ENCODE data around the gene CACHD1. TPM values are rescaled to one million over a fixed set of nuclear protein-coding genes. Genes with fewer than 3 reads are reported as not detected.

CACHD1 gene
- total RNA-seq, 5 donors from 2014 or later (not counting 1 experiment from before 2014, with no cell fraction given), result 0.49 to 7.3 (median 2.2) TPM

- H3K4me1 ChIP-seq (ENCODE audit: control insufficient read depth in 1 of 2, extremely low read depth in 1 of 2, insufficient read depth in 2 of 2, low read length in 2 of 2), result no peaks in the 10 kb centered on the region
- peaks cover 0 to 2% of the 10 kb centered on the region in 2 donors for H3K27me3 Mint-ChIP-seq
- H3K27ac Mint-ChIP-seq, result no peak overlapping the region
- no peak for ATAC-seq (replicated peaks in 1 of 4)
- peaks cover 0 to 6% of the 10 kb centered on the region in 2 donors for H3K36me3 ChIP-seq (ENCODE audit: control insufficient read depth in 2 of 2, extremely low read depth in 1 of 2, insufficient read depth in 1 of 2, low read length in 1 of 2)
- no peak overlapping the region for H3K4me3 ChIP-seq (ENCODE audit: control insufficient read depth in 1 of 2, extremely low read depth in 1 of 2, low read length in 1 of 2)
- ChIA-PET CTCF (interaction anchor here (0.5 to 1.5 kb wide), 5 partner anchors 8 to 1343 kb away, joined by 3 to 7 read pairs (median 4); no protein-coding TSS in a partner anchor), POLR2A (no interaction called here)
- H3K9me3 Mint-ChIP-seq, result no peaks in the 10 kb centered on the region
- no peaks in the 10 kb centered on the region for H3K4me1 Mint-ChIP-seq
- 80% methylated on average over 1 of the region's 1 CpG for WGBS (ENCODE audit: insufficient coverage)
- H3K4me3 Mint-ChIP-seq, result no peak overlapping the region
- DNase-seq, result no peak
- H3K36me3 Mint-ChIP-seq, result no peaks in the 10 kb centered on the region
- no peak overlapping the region for H3K27ac ChIP-seq (ENCODE audit: low read length)
- H3K27me3 ChIP-seq (replicated peaks in 1 of 2; ENCODE audit: control insufficient read depth in 2 of 2, extremely low read depth in 1 of 2, insufficient read depth in 2 of 2, low read length in 1 of 2), result peaks cover 0 to 3% of the 10 kb centered on the region in 2 experiments
- no peaks in the 10 kb centered on the region for H3K9me3 ChIP-seq
Measured at GRCh38 chr1:64677532-64677931, 207.6 kb downstream of the CACHD1 start.

- Mint-ChIP-seq H3K4me1 (no peaks in the 10 kb centered on the region), H3K9me3 (no peaks in the 10 kb centered on the region), H3K27ac (no peak overlapping the region), H3K36me3 (no peaks in the 10 kb centered on the region), H3K4me3 (no peak overlapping the region), H3K27me3 (peaks cover 0 to 2% of the 10 kb centered on the region in 2 donors)
- no peaks in the 10 kb centered on the region for H3K9me3 ChIP-seq
- POLR2A ChIA-PET, result no interaction called here
- DNase-seq (no peak), ATAC-seq (replicated peaks in 1 of 4) (no peak)
- WGBS (ENCODE audit: insufficient coverage), result 96% methylated on average over 3 of the region's 3 CpGs
- H3K4me1 ChIP-seq (ENCODE audit: control insufficient read depth in 1 of 2, extremely low read depth in 1 of 2, insufficient read depth in 2 of 2, low read length in 2 of 2), result no peaks in the 10 kb centered on the region
- H3K36me3 ChIP-seq (ENCODE audit: control insufficient read depth in 2 of 2, extremely low read depth in 1 of 2, insufficient read depth in 1 of 2, low read length in 1 of 2), result peaks cover 0 to 6% of the 10 kb centered on the region in 2 donors
- CTCF ChIA-PET, result interaction anchor here (0.6 to 1.5 kb wide), 3 partner anchors 11 to 1168 kb away, joined by 3 read pairs; no protein-coding TSS in a partner anchor
- H3K4me3 ChIP-seq (ENCODE audit: control insufficient read depth in 1 of 2, extremely low read depth in 1 of 2, low read length in 1 of 2), result no peak overlapping the region
- no peak overlapping the region for H3K27ac ChIP-seq (ENCODE audit: low read length)
- H3K27me3 ChIP-seq (replicated peaks in 1 of 2; ENCODE audit: control insufficient read depth in 2 of 2, extremely low read depth in 1 of 2, insufficient read depth in 2 of 2, low read length in 1 of 2), result peaks cover 0 to 3% of the 10 kb centered on the region in 2 experiments
Measured at GRCh38 chr1:64678366-64678765, 208.4 kb downstream of the CACHD1 start.

GRCh38 chr1:64679177-64679576 lies 209.2 kb downstream of the CACHD1 start:
- no peak overlapping the region for H3K27ac Mint-ChIP-seq
- no peak overlapping the region for H3K4me3 Mint-ChIP-seq
- H3K4me1 Mint-ChIP-seq, result no peaks in the 10 kb centered on the region
- DNase-seq, result no peak
- no peak for ATAC-seq (replicated peaks in 1 of 4)
- H3K36me3 Mint-ChIP-seq, result no peaks in the 10 kb centered on the region
- Histone ChIP-seq H3K4me1 (ENCODE audit: control insufficient read depth in 1 of 2, extremely low read depth in 1 of 2, insufficient read depth in 2 of 2, low read length in 2 of 2) (no peaks in the 10 kb centered on the region), H3K36me3 (ENCODE audit: control insufficient read depth in 2 of 2, extremely low read depth in 1 of 2, insufficient read depth in 1 of 2, low read length in 1 of 2) (peaks cover 0 to 6% of the 10 kb centered on the region in 2 donors), H3K27ac (ENCODE audit: low read length) (no peak overlapping the region), H3K27me3 (replicated peaks in 1 of 2; ENCODE audit: control insufficient read depth in 2 of 2, extremely low read depth in 1 of 2, insufficient read depth in 2 of 2, low read length in 1 of 2) (peaks cover 0 to 3% of the 10 kb centered on the region in 2 experiments), H3K9me3 (no peaks in the 10 kb centered on the region), H3K4me3 (ENCODE audit: control insufficient read depth in 1 of 2, extremely low read depth in 1 of 2, low read length in 1 of 2) (no peak overlapping the region)
- ChIA-PET POLR2A (no interaction called here), CTCF (interaction anchor here in 1 of 2 donors (1.0 kb wide), 1 partner anchor 11 kb away, joined by 3 read pairs; no protein-coding TSS in a partner anchor)
- 100% methylated on average over 3 of the region's 6 CpGs for WGBS (ENCODE audit: insufficient coverage)
- H3K9me3 Mint-ChIP-seq, result no peaks in the 10 kb centered on the region
- H3K27me3 Mint-ChIP-seq, result peaks cover 0 to 2% of the 10 kb centered on the region in 2 donors

- no peaks in the 10 kb centered on the region for H3K4me1 Mint-ChIP-seq
- H3K9me3 ChIP-seq, result no peaks in the 10 kb centered on the region
- DNase-seq (no peak), ATAC-seq (replicated peaks in 1 of 4) (no peak)
- no peak overlapping the region for H3K4me3 Mint-ChIP-seq
- H3K27me3 ChIP-seq (replicated peaks in 1 of 2; ENCODE audit: control insufficient read depth in 2 of 2, extremely low read depth in 1 of 2, insufficient read depth in 2 of 2, low read length in 1 of 2), result peaks cover 0 to 3% of the 10 kb centered on the region in 2 experiments
- WGBS (ENCODE audit: insufficient coverage), result no CpG with 5 or more reads among the region's 2 CpGs
- CTCF ChIA-PET, result interaction anchor here in 1 of 2 donors (1.0 kb wide), 1 partner anchor 9 kb away, joined by 4 read pairs; no protein-coding TSS in a partner anchor
- H3K27ac ChIP-seq (ENCODE audit: low read length), result no peak overlapping the region
- no peak overlapping the region for H3K27ac Mint-ChIP-seq
- H3K9me3 Mint-ChIP-seq, result no peaks in the 10 kb centered on the region
- H3K36me3 Mint-ChIP-seq, result no peaks in the 10 kb centered on the region
- POLR2A ChIA-PET, result interaction anchor here in 1 of 2 donors (0.6 kb wide), 1 partner anchor 282 kb away, joined by 5 read pairs; no protein-coding TSS in a partner anchor
- no peak overlapping the region for H3K4me3 ChIP-seq (ENCODE audit: control insufficient read depth in 1 of 2, extremely low read depth in 1 of 2, low read length in 1 of 2)
- no peaks in the 10 kb centered on the region for H3K4me1 ChIP-seq (ENCODE audit: control insufficient read depth in 1 of 2, extremely low read depth in 1 of 2, insufficient read depth in 2 of 2, low read length in 2 of 2)
- peaks cover 0 to 2% of the 10 kb centered on the region in 2 donors for H3K27me3 Mint-ChIP-seq
- peaks cover 0 to 6% of the 10 kb centered on the region in 2 donors for H3K36me3 ChIP-seq (ENCODE audit: control insufficient read depth in 2 of 2, extremely low read depth in 1 of 2, insufficient read depth in 1 of 2, low read length in 1 of 2)
Measured at GRCh38 chr1:64680599-64680998, 210.7 kb downstream of the CACHD1 start.

- ATAC-seq (replicated peaks in 1 of 4), result no peak
- Mint-ChIP-seq H3K9me3 (no peaks in the 10 kb centered on the region), H3K36me3 (no peaks in the 10 kb centered on the region)
Measured at GRCh38 chr1:64681043-64681442, 211.1 kb downstream of the CACHD1 start.

GRCh38 chr1:64683419-64683818 lies 213.5 kb downstream of the CACHD1 start:
- Histone ChIP-seq H3K9me3 (no peaks in the 10 kb centered on the region), H3K27ac (ENCODE audit: low read length) (no peak overlapping the region), H3K4me1 (ENCODE audit: control insufficient read depth in 1 of 2, extremely low read depth in 1 of 2, insufficient read depth in 2 of 2, low read length in 2 of 2) (no peaks in the 10 kb centered on the region), H3K36me3 (ENCODE audit: control insufficient read depth in 2 of 2, extremely low read depth in 1 of 2, insufficient read depth in 1 of 2, low read length in 1 of 2) (no peaks in the 10 kb centered on the region), H3K4me3 (ENCODE audit: control insufficient read depth in 1 of 2, extremely low read depth in 1 of 2, low read length in 1 of 2) (no peak overlapping the region), H3K27me3 (replicated peaks in 1 of 2; ENCODE audit: control insufficient read depth in 2 of 2, extremely low read depth in 1 of 2, insufficient read depth in 2 of 2, low read length in 1 of 2) (peaks cover 0 to 3% of the 10 kb centered on the region in 2 experiments)
- ChIA-PET POLR2A (no interaction called here), CTCF (interaction anchor here (0.7 to 1.2 kb wide), 2 partner anchors 18 to 1067 kb away, joined by 3 to 4 read pairs; no protein-coding TSS in a partner anchor)
- no peak overlapping the region for H3K27ac Mint-ChIP-seq
- peaks cover 0 to 2% of the 10 kb centered on the region in 2 donors for H3K27me3 Mint-ChIP-seq
- H3K4me1 Mint-ChIP-seq, result peaks cover 0 to 2% (median 0%) of the 10 kb centered on the region in 3 donors
- ATAC-seq (replicated peaks in 1 of 4) (no peak), DNase-seq (no peak)
- H3K9me3 Mint-ChIP-seq, result no peaks in the 10 kb centered on the region
- H3K4me3 Mint-ChIP-seq, result no peak overlapping the region
- no CpG with 5 or more reads among the region's 2 CpGs for WGBS (ENCODE audit: insufficient coverage)
- no peaks in the 10 kb centered on the region for H3K36me3 Mint-ChIP-seq

More at GRCh38 chr1:64681043-64681442, 211.1 kb downstream of the CACHD1 start:
- Histone ChIP-seq H3K27me3 (replicated peaks in 1 of 2; ENCODE audit: control insufficient read depth in 2 of 2, extremely low read depth in 1 of 2, insufficient read depth in 2 of 2, low read length in 1 of 2) (peaks cover 0 to 3% of the 10 kb centered on the region in 2 experiments), H3K27ac (ENCODE audit: low read length) (no peak overlapping the region), H3K36me3 (ENCODE audit: control insufficient read depth in 2 of 2, extremely low read depth in 1 of 2, insufficient read depth in 1 of 2, low read length in 1 of 2) (peaks cover 0 to 6% of the 10 kb centered on the region in 2 donors), H3K4me3 (ENCODE audit: control insufficient read depth in 1 of 2, extremely low read depth in 1 of 2, low read length in 1 of 2) (no peak overlapping the region), H3K4me1 (ENCODE audit: control insufficient read depth in 1 of 2, extremely low read depth in 1 of 2, insufficient read depth in 2 of 2, low read length in 2 of 2) (no peaks in the 10 kb centered on the region), H3K9me3 (no peaks in the 10 kb centered on the region)
- H3K27me3 Mint-ChIP-seq, result peaks cover 0 to 2% of the 10 kb centered on the region in 2 donors
- no peaks in the 10 kb centered on the region for H3K4me1 Mint-ChIP-seq
- POLR2A ChIA-PET, result interaction anchor here in 1 of 2 donors (0.6 kb wide), 1 partner anchor 282 kb away, joined by 5 read pairs; no protein-coding TSS in a partner anchor
- no peak overlapping the region for H3K27ac Mint-ChIP-seq
- WGBS (ENCODE audit: insufficient coverage), result 100% methylated on average over 4 of the region's 5 CpGs
- H3K4me3 Mint-ChIP-seq, result no peak overlapping the region
- no peak for DNase-seq
- CTCF ChIA-PET, result interaction anchor here in 1 of 2 donors (1.0 kb wide), 1 partner anchor 9 kb away, joined by 4 read pairs; no protein-coding TSS in a partner anchor
